ENCODE data around the gene KLHL41. TPM values are rescaled to one million over a fixed set of nuclear protein-coding genes. Genes with fewer than 3 reads are reported as not detected.

Gene KLHL41
- total RNA-seq, result 0.32 and 0.36 TPM in 2 replicates

GRCh38 chr2:169509298-169509885, at the start of gene KLHL41:
TSS of gene KLHL41 (plus strand) at chr2:169509702. CDS start at chr2:169509779, 77 bp downstream.

GRCh38 chr2:169479257-169480078, 30.0 kb upstream of the KLHL41 start, which contains the start of gene BBS5:
TSS of gene BBS5 (plus strand) at chr2:169479494. CDS start at chr2:169479554, 60 bp downstream.

GRCh38 chr2:169573160-169573973, 63.9 kb downstream of the KLHL41 start, which contains the start of gene FASTKD1:
TSS of gene FASTKD1 (minus strand) at chr2:169573865. CDS start at chr2:169572029, 1,836 bp downstream.

Other genes starting within 250 kb of the KLHL41 start
- gene LRP2, start 147.2 kb upstream of the KLHL41 start, total RNA-seq, result not detected in 2 replicates
- 3.1 and 5.0 TPM in 2 replicates for gene BBS5, start 30.2 kb upstream of the KLHL41 start, total RNA-seq
- gene FASTKD1, start 64.2 kb downstream of the KLHL41 start, total RNA-seq, result 4.3 and 13.1 TPM in 2 replicates
- gene PPIG, start 74.6 kb downstream of the KLHL41 start, total RNA-seq, result 12.6 and 32.4 TPM in 2 replicates
- gene CFAP210, start 184.7 kb downstream of the KLHL41 start, total RNA-seq, result not detected in 2 replicates
- 0.36 and 1.1 TPM in 2 replicates for gene PHOSPHO2, start 184.8 kb downstream of the KLHL41 start, total RNA-seq
- gene KLHL23, start 224.1 kb downstream of the KLHL41 start, total RNA-seq, result 3.2 and 4.9 TPM in 2 replicates

All from cardiac atrium fibroblast (primary cell).